Bronchial epithelial cell (primary cell): Measurements from ENCODE around the gene C20orf204. TPM values are rescaled to one million over a fixed set of nuclear protein-coding genes. Genes with fewer than 3 reads are reported as not detected.

Source experiments
- DNase-seq: peaks from one replicate; pipeline ENCODE4 v3.0.0-alpha.2; 2010; ENCODE audit warnings: low read depth
- FAIRE-seq: peaks from 2 replicates; lab custom pipeline; 2011; peaks lifted over from hg19 to GRCh38; lab: Jason Lieb, UNC
- H3K27me3 ChIP-seq: 2 replicates; pipeline ENCODE4 v1.5.1; 2011; ENCODE audit warnings: low read length; ENCODE audit not compliant: control insufficient read depth, insufficient read depth
- H3K36me3 ChIP-seq: 2 replicates; pipeline ENCODE4 v1.5.1; 2011; ENCODE audit warnings: low read length; ENCODE audit not compliant: control insufficient read depth, insufficient read depth
- H3K4me3 ChIP-seq: 2 replicates; pipeline ENCODE4 v1.5.1; 2011; ENCODE audit warnings: mild to moderate bottlenecking, low read depth, low read length, control low read depth
- total RNA-seq: library from RNA; depleted of rRNA; stranded (reverse); fragments of >200 nt; gene quantifications from 2 replicates; pipeline ENCODE4 v1.2.1, GENCODE V29; 2014
- TF ChIP-seq, protein P1 (sequence below): IDR thresholded peaks from 2 replicates; pipeline ENCODE4 v1.5.1; 2011; ENCODE audit warnings: mild to moderate bottlenecking, moderate library complexity, low read length, control low read depth, inconsistent platforms; ENCODE audit not compliant: insufficient read depth, severe bottlenecking

The C20orf204 gene
- total RNA-seq, 1 donor from 2014 or later = 0.53 TPM

DNA sequence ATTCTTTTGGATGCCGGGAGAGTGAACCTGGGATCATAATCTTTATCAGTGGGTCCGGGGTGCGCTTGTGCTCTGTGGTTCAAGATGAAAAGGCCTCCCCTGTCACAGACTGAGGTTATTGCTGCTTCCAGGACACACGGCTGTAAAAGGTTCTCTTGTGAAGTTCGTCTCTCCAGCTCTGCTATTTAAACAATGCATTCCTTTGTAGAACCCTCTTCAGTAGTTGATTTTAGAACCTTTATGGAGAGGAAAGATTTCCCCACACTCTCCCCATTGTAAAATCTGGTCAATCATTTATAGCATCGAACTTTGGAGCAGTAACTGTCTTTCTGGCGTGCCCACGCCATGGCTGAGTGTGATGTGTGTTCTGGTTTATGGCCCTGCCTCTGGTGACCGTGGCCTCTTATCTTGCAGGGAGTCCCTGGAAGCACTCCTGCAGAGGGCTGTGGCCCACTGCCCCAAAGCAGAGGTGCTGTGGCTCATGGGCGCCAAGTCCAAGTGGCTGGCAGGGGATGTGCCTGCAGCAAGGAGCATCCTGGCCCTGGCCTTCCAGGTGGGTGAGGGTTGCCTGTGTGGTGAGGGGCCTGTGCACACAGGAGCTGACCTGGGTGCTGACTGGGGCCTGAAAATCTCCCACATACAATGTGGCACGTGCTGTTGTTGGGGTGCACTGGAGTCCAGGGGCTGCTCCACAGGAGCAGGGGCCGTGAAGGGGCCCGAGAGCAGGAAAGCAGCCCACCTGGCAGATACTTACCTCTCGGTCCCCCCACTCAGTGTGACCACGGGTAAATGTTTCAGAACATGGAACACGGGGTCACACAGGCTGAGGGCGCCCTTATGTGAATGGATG lies 11.6 kb upstream of the C20orf204 start:
- Histone ChIP-seq H3K27me3 (no peaks in the 10 kb centered on the region), H3K4me3 (no peak overlapping the region), H3K36me3 (peaks cover 44% of the 10 kb centered on the region)
- TF ChIP-seq, protein P1, sequence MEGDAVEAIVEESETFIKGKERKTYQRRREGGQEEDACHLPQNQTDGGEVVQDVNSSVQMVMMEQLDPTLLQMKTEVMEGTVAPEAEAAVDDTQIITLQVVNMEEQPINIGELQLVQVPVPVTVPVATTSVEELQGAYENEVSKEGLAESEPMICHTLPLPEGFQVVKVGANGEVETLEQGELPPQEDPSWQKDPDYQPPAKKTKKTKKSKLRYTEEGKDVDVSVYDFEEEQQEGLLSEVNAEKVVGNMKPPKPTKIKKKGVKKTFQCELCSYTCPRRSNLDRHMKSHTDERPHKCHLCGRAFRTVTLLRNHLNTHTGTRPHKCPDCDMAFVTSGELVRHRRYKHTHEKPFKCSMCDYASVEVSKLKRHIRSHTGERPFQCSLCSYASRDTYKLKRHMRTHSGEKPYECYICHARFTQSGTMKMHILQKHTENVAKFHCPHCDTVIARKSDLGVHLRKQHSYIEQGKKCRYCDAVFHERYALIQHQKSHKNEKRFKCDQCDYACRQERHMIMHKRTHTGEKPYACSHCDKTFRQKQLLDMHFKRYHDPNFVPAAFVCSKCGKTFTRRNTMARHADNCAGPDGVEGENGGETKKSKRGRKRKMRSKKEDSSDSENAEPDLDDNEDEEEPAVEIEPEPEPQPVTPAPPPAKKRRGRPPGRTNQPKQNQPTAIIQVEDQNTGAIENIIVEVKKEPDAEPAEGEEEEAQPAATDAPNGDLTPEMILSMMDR = no peak
- FAIRE-seq (no peak), DNase-seq (no peak)

DNA sequence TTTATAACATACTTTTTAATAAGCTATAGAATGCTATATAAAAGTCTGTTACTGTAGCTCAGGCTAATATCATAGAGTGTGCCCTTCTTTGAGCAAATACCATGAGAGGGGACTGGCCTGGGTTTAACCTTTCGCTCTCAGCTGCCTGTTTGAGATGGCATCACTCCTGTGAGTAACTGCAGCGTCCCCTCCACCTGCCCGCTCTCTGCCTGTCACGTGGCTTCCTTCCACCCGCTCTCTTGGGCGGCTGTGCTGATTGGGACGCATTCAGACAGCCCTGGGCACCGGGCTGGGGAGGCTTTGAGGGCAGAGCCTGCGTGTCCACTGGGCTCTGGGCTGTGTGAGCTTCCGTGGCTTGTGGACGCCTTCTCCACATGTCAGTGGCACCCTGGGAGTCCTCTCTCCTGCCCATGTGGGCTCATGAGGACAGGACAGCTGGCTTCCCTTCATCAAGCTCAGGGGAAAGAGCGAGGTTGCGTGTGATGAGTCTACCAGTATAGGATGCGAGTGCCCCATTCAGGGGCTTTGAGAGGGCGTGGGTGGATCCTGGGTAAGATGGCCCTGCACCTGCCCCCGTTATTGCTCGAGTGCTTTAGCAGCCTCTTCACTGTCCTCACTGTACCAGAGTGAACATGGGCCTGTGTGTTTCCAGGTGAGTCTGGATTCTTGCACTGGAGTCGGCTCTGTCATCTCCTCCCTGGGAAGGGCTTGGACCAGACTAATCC lies 10.7 kb upstream of the C20orf204 start:
- Histone ChIP-seq H3K36me3 (peaks cover 47% of the 10 kb centered on the region), H3K27me3 (no peaks in the 10 kb centered on the region), H3K4me3 (no peak overlapping the region)
- TF ChIP-seq, protein P1 = no peak
- FAIRE-seq = no peak
- no peak for DNase-seq

DNA sequence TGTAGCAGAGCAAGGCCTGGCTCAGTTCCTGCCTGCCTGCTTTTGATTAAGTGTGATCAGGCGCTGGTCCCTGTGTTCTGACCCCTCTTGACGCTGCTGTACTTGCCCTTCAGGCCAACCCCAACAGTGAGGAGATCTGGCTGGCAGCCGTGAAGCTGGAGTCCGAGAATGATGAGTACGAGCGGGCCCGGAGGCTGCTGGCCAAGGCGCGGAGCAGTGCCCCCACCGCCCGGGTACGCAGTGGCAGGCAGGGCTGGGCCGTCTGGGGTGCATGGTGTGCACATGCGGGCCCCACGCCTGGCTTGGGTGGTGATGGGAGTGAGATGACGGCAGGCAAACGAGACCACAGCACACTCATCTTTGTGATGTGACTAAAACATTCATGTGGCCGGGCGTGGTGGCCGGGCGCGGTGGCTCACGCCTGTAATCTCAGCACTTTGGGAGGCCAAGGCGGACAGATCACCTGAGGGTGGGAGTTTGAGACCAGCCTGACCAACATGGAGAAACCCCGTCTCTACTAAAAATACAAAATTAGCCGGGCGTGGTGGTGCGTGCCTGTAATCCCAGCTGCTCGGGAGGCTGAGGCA lies 10.1 kb upstream of the C20orf204 start:
- no peak for FAIRE-seq
- DNase-seq = no peak
- no peaks in the 10 kb centered on the region for H3K27me3 ChIP-seq
- H3K4me3 ChIP-seq = no peak overlapping the region
- peaks cover 50% of the 10 kb centered on the region for H3K36me3 ChIP-seq
- TF ChIP-seq, protein P1 = no peak

DNA sequence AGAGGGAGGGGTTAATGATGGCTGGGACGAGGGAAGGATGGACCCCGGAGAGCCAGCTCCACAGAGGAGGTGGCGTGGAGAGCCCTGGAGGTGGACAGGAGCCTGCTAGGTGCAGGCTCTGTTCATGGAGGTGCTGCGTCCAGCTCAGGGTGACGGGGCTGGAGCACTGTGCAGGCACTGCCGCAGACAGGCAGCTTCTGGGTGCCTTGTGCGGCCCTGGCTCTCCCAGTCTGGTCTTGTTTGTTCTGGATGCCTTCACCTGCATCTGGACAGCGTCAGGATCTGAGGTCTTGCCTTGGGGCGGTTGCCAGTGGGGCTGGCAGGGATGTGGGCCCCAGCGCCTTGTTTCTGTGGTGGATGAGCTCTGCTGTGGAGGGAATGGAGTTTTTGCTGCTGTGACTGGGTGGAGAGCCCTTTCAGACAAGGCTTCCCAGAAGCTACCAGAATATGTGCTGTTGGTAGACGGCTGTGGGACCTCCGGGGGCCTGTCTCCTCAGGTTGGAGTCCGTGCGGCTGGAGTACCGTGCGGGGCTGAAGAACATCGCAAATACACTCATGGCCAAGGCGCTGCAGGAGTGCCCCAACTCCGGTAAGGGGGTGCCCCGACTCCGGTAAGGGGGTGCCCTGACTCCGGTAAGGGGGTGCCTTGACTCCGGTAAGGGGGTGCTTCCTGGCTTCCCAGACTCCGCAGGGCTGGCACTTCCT lies 7.8 kb upstream of the C20orf204 start:
- TF ChIP-seq, protein P1 = no peak
- no peaks in the 10 kb centered on the region for H3K27me3 ChIP-seq
- FAIRE-seq (no peak), DNase-seq (no peak)
- H3K4me3 ChIP-seq = no peak overlapping the region
- peaks cover 47% of the 10 kb centered on the region for H3K36me3 ChIP-seq

DNA sequence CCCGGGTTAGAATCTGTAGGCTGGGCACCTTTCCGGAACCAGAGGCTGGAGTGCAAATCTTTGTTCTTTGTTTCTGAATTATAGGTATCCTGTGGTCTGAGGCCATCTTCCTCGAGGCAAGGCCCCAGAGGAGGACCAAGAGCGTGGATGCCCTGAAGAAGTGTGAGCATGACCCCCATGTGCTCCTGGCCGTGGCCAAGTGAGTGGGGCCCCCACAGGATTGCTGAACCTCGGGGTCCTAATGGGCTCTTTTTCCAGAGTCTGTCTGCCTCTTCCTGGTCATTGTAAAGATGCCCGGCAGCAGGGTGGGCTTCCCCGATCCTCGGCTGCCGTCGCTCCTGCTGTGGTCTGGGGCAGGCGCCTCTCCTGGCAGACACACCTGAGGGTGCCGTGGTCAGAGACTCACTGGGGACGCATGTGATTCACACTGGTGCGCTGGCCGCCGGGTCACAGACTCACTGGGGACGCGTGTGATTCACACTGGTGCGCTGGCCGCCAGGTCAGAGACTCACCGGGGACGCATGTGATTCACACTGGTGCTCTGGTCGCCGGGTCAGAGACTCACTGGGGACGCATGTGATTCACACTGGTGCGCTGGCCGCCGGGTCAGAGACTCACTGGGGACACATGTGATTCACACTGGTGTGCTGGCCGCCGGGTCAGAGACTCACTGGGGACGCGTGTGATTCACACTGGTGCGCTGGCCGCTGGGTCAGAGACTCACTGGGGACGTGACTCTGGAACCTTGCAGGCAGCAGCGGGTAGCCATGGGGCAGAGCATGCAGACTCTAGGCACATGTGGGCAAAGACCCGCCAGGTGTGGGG lies 6.5 kb upstream of the C20orf204 start:
- no peak overlapping the region for H3K4me3 ChIP-seq
- H3K27me3 ChIP-seq = no peaks in the 10 kb centered on the region
- no peak for FAIRE-seq
- TF ChIP-seq, protein P1 = no peak
- peaks cover 40% of the 10 kb centered on the region for H3K36me3 ChIP-seq
- DNase-seq = no peak
